ENCODE measurements around the gene ENO4.

The ENO4 gene, protein sequence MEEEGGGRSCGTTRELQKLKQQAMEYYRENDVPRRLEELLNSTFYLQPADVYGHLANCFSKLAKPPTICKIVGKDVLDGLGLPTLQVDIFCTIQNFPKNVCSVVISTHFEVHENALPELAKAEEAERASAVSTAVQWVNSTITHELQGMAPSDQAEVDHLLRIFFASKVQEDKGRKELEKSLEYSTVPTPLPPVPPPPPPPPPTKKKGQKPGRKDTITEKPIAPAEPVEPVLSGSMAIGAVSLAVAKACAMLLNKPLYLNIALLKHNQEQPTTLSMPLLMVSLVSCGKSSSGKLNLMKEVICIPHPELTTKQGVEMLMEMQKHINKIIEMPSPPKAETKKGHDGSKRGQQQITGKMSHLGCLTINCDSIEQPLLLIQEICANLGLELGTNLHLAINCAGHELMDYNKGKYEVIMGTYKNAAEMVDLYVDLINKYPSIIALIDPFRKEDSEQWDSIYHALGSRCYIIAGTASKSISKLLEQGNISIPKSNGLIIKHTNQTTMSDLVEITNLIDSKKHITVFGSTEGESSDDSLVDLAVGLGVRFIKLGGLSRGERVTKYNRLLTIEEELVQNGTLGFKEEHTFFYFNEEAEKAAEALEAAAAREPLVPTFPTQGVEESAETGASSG
- 0 reads per million in 3 experiments for total RNA-seq

DNA sequence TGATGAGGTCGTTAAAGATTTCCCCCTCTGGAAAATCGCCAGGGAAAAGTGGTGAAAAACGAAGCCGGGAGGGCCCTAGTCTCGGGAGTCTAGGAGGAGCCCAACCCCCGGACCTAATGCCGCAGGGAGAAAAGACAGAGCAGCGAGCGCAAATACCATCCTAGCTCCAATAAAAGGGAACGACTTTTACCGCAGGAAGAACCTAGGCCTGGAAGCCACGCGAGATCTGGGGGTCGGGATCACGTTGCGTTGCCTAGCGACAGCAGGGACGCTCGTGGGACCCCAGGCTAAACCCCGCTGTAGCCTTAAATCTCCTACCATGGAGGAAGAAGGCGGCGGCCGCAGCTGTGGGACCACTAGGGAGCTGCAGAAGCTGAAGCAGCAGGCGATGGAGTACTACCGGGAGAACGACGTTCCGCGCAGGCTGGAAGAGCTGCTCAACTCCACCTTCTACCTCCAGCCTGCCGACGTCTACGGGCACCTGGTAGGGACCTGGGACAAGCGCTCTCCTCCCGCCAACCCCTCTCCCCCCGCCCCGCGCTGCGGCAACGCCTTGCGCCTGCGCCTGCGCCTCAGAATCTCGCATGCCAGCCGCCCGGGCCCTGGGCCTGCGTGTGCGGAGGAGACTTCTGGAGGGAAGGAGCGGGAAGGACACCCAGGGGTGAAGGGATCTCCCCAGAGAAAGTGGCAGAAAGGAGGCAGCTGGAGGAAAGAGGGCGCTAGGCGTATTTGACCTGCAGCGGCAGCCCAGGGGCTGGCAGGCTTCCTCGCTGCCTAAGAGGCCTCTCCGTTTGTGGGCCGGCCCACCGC lies at the start of gene ENO4:
Gene ENO4 (plus strand): TSS at position 252 of the 810 bp plus-strand sequence. CDS start 68 bp downstream, at position 320.
- DNase-seq, result peak; percentile 4

DNA sequence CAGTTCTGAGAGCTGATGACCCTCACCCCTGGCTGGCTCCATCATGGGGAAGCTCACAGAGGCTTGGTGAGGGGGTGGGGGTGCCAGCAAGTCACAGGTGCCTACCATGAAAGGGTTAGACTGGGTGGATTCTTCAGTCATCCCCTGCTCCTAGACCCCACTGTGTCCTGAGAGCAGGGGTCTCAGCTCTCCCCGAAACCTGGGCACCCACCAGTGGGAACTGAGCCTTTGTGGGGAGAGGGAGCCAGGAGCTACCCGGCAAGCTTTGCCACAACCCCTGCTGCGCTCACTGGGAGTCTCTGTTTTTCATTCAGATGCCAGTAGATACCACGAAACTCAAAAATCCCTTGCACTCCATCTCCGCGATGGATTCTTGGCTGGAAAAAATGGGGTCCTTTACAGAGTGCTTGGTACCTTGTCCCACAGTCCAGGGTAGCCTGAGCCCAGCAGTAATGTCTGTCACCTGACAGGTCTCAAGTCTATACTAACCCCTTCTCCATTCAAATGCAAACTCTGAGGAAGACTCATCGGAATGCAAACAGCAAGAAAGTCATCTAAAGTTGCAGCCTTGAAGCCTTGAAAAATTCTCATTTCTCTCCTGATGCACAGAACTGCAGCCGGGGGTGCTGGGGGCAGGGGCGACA lies 48.9 kb upstream of the ENO4 start:
- no peak for DNase-seq

GRCh38 chr10:116801658-116802057 lies 47.6 kb upstream of the ENO4 start:
- DNase-seq, result no peak

- no peak for DNase-seq
Observed at GRCh38 chr10:116802474-116802873, 46.8 kb upstream of the ENO4 start.

DNA sequence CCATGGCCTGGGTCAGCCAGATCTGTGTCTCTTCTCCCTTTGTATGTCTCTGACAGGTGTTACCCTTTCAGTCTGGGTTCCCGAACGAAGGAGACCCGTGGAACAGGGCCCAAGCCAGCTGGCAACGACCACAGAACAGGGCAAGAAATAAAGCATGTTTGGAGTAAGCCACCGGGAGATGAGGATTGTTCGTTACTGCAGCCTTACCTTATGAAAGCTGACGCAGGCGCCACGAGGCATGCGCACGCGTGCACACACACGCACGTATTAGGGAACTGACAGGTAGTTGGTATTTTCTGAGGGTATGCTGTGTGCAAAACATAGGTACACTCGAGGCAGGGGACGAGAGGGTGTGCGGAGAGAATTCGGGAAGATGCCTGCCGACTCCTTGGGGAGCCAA lies 46.4 kb upstream of the ENO4 start:
- no peak for DNase-seq

DNA sequence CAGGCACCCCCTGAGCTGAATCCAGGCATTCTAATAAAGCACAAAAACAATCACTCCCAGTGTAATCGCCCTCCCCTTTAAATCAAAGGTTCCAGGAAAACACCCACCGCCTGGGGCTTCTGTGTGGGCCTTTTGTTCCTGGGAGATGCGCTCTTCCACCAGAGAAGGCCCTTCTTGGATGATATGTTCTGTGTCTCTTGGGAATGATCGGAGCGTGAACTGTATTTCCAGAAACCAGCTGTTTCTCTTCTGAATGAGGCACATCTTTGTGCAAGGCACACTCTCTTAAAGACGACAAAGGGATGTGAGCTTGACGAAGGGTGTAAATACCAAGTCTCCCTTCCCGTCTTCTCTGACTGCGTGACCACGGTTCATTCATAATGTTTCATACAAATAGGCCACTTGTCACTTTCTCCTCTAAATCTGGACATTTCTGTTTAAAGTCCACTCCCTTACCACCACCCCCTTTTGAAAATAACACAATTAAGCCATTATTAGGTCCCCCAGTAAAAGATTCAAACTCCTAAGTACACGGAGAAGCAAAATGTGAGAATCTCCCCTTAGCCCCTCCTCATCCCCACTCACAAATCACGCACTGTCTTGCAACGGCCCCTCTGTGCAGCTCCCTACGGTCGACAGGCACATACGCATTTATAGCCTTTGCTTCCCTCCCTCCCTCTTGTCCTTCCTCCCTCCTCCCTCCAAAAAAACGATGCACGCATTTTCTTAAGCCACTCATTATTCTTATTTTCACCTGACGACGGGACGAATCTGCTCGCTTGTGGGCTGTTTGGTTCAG lies 45.6 kb upstream of the ENO4 start:
- no peak for DNase-seq

DNA sequence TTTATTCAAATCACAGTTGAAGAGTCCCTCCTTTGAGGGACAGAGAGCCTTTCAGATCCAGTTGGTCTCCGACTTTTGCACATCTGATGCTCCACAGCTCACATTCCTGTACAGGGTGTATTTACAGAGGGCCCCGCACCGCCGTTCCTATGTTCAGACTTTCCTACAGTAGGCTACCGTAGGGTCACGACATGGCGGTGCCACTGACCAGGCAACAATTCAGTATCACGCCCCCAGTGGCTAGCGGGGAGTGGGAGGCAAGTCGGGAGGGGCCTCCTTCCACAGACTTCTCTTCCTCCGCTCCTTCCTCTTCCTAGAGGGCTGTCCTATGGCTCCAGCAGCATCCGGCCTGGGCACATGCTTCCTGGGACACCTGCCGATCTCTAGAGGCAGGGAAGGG lies 40.6 kb upstream of the ENO4 start:
- no peak for DNase-seq

DNA sequence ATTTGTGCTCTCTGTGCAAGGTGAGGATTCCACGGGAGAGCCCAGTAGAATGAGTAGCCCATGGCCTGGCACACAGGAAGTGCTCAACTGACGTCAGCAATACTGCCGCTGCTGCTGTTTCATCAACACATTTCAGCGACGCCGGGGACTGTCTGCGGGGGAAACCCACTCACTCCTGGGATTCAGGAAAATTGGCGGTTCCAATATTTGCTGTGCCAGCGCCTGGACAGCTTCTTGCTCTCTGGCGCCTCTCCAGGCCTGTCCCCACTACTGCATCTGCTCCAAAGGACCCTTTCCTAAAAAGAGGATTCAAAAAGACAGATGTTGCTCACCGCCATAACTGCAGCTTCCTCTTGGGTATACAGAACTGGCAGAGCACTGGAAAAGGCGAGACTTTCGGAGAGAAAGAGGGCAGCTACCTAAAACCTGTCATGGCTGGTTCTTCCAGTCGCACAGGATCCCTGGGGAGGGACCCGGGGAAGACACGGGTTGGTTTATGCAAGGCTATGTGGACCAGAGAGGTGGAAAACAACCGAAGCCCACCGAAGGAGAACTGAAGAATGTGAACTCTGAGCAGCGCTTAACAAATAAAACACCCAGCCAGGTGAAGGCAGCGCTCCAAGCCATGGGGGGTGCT lies 39.7 kb upstream of the ENO4 start:
- no peak for DNase-seq

DNA sequence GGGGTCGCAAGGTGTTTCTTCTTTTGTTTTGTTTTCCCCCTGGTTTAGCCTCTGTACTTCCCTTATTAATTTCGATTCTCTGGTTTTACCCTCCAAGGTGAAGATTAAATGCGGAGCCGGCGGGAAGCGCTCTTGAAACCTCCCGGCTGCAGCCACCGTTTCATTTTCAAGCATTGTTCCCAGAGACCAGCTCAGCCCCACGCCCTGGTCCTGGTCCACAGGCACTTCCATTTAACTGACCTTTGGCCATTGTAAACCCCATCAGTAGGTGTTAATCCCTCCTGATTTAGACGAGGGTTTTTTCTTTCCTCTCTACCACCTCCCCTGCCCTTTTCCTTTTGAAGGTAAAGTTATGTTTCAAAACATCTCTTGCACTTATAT lies 39.2 kb upstream of the ENO4 start:
- DNase-seq, result no peak

GRCh38 chr10:116810895-116811294 lies 38.4 kb upstream of the ENO4 start:
- DNase-seq, result no peak

- DNase-seq, result no peak
Observed at GRCh38 chr10:116811691-116812090, 37.6 kb upstream of the ENO4 start.

DNA sequence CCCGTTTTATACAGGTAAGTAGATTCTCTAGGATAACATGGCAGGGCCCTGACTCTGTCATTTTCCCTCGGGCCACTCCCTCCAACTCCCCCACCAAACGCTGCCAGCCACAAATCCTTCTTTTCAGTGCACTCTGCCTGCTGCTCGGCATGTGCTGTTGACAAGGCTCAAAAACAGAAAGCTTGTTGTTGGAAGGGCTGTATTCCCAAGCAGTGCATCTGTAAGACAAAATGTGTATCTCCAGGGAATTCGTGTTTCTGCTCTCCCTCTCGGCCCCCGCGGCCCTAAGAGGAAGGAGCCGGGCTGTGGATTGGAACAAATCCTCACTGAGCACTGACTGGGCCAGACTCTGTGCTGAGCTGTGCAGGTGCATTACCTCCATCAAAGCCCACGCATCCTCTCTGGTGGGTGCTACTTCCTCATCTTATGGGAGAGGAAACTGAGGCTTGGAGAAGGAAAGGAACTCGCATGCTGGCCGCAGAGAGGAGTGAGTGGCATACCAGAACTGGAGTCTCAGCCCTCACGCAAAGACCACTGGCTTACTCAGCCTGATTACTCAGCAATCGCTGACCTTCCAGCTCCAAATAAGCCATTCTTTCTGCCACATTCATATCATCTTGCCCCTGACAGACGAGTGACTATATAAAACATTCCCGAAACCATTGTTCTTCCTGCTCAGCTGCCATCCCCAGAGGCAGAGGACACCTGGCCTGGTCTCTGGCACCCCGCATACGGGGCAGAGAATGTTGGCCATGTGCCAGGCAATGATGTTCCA lies 33.5 kb upstream of the ENO4 start:
- no peak for DNase-seq

- DNase-seq, result no peak
Observed at GRCh38 chr10:116817178-116817577, 32.1 kb upstream of the ENO4 start.

GRCh38 chr10:116817780-116818343 lies 31.4 kb upstream of the ENO4 start:
- no peak for DNase-seq

GRCh38 chr10:116819999-116820677 lies 29.2 kb upstream of the ENO4 start:
- no peak for DNase-seq

- DNase-seq, result no peak
Observed at GRCh38 chr10:116825901-116826300, 23.4 kb upstream of the ENO4 start.

DNA sequence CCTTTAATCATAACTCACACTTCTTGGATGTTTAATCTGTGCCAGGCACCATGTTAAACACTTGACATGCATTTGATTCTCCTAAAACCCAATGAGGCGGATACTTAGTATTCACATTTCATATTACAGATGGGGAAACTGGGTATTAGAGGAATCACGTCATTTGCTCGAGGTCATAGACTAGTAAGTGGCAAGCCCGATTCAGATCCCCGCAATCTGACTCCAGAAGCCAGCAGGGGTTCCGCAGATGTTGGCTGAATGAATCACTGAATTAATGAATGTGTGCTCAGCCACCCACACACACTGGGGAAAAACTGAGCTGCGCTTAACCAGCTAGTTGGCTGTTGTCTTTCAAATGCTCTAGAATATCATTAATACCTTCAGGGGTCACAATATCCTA lies 22.5 kb upstream of the ENO4 start:
- DNase-seq, result no peak

- DNase-seq, result no peak
Observed at GRCh38 chr10:116827214-116827671, 22.1 kb upstream of the ENO4 start.

- no peak for DNase-seq
Observed at GRCh38 chr10:116828116-116828515, 21.2 kb upstream of the ENO4 start.

GRCh38 chr10:116829711-116830110 lies 19.6 kb upstream of the ENO4 start:
- DNase-seq, result no peak

All from central memory CD4-positive, alpha-beta T cell (primary cell).